ENCODE measurements around the gene FATE1.
"Not testable (repeated sequence)": the region's sequence is repeated elsewhere in the genome, so short reads cannot be mapped to it uniquely, and the experiment has no call there.

FATE1 gene, protein sequence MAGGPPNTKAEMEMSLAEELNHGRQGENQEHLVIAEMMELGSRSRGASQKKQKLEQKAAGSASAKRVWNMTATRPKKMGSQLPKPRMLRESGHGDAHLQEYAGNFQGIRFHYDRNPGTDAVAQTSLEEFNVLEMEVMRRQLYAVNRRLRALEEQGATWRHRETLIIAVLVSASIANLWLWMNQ

DNA sequence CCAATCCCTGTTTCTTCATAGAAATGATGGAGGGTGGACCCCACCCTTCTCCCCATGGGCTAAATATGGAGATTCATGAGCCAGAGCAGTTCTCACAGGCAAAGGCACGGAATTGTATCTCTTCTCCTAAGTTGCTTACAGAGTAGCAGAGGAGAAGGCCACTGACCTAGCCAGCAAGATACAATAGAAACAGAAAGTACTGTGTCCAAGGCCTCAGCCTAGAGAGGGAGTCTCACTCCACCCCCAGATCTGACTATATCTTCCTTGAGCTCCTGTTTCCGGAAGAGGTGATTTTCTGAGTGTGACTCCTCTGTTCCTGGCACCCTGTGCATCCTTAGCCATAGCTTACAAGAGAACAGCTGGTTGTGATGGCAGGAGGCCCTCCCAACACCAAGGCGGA, at the start of gene FATE1:
Gene FATE1 (plus strand): TSS at position 284 of the 400 bp plus-strand sequence. CDS start 85 bp downstream, at position 369.
- no peak for DNase-seq

DNA sequence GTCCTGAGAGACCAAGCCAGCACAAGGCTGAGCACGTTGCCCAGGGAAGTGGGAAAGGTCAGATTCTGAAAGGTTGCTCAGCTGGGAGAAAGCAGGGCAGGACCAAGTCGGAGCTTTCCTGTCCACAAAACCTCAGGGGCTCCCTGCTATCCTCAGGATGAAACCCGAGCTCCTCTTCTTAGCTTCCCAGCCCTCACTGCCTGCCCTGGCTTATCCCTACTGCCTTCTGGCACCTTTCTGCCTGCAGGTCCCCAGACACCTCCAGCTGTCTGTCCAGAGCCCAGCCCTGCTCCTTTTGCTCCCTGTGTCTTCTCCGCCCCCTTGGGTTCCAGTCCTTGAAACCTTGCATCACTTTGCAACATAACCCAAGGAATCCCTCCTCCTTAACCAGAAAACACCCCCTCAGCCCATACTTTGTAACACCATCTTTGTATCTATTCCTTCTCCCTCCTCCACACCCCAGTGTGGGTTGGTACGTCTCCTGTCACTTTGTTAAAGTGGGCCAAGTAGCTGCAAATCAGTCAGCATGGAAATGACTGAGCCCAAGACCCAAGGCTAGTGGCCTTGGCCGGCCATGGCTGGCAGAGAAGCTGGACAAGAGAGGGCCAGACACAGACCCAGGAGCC, 40.6 kb upstream of the FATE1 start:
- no peak for DNase-seq

DNA sequence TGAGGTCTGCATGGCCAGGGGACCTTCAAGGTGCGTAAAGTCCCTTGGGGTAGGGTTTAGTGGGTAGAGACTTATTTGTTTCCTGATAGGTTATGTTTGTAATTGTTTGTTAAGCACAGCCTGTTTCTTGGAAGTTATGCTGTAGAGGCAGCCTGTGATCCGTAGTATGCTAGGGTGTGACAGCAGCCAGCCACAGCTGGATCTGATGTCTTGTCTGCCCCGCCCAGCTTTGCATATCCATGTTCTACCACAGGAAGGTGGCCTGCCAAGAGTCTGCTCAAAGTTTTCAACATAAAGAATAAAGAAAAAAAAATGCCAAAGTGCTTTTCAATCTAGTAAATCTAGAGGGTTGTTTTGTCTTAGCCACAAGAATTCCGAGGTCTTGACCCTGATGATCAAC, 39.6 kb upstream of the FATE1 start:
- DNase-seq = no peak

DNA sequence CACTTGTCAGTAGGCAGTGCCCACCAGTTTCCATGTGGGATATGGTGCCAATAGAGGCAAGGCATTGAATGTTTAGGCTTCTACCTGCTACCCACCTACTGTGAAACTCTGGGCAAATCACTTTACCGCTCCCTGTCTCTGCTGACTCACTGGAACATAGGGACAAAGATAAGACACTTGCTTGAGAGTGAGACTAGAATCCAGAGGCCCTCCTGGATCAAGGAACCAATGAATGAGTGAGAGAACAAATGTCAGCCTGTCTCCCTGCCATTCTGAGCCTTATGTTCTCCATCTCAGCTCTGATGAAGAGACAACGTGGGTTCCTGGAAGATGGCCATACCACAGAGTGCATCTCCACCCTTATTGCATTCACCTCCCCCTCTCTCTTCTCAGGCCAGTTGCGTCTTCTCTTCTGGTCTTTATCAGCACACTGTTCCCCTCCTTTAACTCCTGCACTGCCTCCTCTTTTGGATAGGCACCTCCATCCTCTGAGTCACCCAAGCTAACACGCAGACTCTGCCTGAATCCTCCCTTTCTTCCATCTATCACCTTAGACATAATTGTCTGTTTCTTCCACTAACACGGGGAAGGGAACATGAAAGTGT, 35.9 kb upstream of the FATE1 start:
- no peak for DNase-seq

DNA sequence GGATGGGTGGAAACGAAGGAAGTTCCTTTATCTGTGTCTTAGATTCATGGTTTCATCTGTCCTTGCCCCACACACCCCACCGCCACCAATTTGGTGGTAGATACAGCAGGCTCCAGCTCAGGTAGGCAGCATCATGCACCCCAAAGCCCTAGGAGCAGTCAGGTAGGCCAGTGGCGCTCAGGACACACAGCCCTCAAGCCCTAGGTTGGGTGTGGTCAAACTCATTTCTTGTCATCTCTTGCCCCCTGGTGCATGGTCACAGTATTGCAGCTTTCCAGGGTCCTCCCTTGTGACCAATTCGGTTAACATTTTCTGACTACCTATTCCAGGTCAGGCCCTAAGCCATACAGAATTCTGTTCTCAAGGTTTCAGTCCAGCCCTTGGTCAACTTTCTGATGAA, 35.0 kb upstream of the FATE1 start:
- peak; percentile 77 for DNase-seq

DNA sequence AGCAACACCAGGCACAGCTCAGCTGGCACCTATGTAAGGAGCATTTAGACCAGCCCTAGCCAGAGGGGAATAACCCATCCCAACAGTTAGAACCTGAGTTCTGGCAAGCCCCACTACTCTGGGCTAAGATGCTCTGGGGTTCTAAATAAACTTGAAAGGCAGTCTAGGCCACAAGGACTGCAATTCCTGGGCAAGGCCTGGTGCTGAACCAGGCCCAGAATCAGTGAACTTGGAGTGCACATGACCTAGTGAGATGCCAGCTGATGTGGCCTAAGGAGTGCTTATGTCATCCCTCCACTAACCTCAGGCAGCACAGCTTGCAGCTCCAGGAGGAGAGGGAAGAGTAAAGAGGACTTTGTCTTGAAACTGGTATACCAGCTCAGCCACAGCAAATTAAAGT, 28.2 kb upstream of the FATE1 start:
- no peak for DNase-seq

DNA sequence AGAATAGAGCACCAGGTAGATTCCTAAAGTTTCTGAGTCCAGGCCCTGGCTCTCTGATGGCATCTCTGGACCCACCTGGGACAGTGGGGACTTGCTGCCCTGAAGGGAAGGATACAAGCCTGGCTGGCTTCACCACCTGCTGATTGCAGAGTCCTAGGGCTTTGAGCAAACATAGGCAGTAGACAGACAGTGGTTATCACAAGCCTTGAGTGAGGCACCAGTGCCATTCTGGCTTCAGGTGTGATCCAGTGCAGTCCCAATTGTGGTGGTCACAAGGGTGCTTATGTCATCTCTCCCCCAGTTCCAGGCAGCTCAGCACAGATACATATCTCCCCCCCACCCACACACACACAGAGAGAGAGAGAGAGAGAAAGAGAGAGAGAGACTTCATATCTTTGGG, 27.1 kb upstream of the FATE1 start:
- no peak for DNase-seq

DNA sequence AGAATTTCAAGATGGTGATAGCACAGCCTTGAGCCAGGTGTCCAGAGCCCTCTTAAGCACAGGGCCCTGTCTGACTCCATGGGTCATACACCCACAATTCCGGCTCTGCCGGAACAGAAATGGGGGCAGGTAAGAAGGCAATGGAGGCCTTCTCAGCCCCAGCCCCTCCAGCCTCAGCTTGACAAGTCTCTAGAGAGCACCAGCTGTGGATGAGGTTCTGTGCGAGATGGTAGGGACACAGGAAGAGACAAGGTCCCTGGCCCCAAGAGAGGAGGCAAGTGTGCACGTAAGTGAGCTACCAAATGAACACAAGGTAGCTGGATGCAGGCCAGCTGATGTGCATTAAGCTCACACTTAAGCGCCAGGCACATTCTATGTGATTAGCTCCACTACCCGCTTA, 23.0 kb upstream of the FATE1 start:
- DNase-seq = no peak

DNA sequence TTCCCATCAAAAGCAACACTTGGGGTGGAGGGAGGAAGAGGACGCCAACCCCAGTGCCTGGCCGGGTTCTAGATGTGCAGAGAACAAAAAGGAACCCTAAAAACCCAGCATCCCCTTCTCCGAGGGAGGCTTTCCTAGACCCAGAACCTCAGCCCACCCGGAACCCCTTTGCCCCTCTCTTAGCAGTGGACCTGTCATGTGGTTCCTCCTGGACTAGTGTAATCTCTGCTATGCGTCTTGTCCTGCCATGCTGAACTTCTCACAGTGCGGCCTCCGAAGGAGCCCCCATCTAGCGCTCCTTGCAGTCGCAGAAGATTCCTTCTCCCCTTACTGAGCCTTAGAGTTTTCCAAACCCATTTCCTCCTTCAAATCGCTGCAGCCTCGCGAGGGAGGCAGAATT, 21.7 kb upstream of the FATE1 start:
- DNase-seq = no peak

DNA sequence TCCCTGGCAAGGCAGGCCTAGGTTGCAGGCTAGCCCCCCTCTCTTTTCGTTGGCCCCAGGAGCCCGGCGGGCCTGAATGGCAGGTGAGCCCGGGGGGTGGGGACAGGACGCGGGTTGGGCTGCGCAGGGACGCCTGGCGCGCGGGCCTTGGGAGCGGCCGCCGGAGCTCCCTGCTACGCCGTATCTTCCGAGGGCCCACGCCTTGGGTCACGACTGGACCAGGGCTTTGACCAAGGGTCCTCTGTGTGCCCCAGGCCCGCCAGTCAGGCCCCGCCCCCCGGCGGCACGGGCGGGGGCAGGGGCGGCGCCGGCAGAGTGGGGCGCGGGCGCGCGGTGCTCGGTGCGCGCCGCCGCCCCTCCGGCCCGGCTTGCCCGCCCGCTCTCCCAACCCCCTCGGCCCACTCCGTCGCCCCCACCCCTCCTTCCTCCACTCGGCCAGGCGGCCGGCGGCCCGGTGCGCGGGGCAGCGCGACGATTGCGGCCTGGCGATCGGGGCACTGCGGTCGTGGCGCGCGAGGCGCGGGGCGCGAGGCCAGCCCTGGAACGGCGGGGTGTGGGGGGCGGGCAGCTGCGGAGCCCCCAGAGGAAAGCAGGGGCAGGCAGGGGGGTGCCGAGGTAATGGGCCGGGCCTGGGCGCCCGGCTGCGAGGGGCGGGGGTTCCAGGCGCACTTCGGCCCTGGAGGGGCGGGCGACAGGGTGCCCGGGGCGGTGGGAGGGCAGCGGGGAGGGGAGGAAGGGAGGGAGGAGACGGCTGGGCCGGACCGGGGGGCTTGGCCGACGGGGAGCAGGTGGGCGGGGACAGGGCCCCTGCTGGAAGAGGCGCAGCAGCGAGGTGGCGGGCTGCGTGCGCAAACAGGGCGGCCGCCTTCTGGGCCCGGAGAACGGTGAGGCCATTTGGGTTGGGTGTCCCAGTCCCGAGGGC, 20.9 kb upstream of the FATE1 start, which contains the start of gene PRRG3:
Gene PRRG3 (plus strand): TSS at position 798 of the 922 bp plus-strand sequence. CDS start 3,357 bp downstream, outside the sequence.
- DNase-seq = no peak

DNA sequence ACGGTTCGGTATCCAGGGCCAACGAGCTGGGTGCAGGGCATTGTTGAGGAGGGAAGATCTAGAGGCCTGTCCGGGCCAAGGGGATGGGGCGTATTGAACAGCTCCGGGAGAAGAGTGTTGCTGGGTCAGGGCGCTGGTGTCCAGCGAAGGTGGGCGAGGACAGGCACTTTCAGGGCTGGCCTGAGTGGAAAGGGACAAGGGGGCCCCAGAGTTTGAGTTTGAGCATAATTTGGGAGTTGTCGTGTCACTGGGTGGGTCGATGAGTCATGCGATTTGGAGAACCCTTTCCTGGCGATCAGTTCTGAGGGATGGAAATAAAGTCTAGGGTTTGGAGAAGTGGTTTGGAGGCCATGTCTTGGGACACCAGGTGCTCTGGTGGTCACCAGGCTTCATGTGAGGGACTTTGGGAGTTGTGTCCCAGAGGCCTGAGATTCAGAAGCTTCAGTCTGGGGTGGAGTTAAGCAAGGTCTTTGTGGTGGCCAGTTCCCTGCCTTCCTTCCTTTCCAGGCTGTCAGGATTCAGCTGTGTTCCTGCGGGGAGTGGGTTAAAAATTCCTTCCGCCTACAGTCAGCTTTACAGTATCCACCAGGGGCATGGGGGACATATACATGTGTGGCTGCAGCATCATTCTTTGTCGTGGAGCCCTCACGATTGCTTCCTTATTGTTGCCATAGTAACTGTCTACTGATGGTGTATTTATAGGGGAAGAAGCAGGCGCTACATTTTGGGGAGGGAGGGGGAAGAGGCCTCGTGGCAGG, 20.1 kb upstream of the FATE1 start:
- DNase-seq = no peak

DNA sequence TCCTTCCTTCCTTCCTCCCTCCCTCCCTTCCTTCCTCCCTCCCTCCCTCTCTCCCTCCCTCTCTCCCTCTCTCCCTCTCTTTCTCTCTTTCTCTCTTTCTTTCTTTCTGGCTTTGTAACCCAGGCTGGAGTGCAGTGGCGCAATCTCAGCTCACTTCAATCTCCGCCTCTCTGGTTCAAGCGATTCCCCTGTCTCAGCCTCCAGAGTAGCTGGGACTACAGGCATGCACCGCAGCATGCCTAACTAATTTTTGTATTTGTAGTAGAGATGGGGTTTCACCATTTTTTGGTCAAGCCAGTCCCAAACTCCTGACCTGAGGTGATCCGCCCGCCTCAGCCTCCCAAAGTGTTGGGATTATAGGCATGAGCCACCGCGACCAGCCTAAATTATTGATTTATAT, 18.8 kb upstream of the FATE1 start:
- DNase-seq = not testable (repeated sequence)

DNA sequence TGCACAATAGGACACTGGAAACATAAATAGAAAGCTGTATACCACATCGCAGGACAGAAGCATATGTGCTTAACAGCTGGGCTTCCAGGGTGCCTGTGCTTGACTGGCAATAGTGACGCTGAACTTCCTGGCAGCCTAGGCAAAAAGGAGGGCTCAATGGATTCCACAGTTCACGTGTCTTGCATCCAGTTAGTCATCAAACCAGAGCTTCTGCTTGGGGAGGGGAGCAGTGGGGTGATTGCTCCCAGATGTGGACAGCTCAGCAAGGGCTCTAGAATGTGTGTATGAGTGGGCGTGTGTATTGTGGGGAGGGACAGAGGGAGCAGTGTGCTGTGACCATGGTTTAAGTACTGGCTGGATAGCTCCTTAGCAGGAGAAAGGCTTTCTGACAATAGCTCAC, 18.3 kb upstream of the FATE1 start:
- no peak for DNase-seq

DNA sequence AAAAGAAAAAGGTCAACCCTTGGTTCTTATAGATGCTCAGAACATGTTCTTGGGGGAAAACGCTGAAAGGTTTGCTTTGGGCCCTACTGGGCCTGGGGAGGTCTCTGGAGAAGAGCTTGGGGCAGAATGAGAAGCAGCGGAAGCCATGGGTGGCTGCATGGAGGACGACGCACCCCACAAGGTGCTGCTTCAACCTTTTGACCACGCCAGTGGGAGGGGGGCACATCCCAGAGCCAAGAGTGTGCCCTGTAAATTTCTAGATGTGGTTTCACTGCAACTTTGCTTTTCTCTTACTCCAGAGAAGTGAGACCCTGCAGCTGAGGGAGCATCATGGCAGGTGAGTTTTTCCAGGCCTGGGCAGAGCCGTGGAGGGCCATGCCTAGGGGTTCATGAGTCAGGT, 17.4 kb upstream of the FATE1 start:
- DNase-seq = no peak

DNA sequence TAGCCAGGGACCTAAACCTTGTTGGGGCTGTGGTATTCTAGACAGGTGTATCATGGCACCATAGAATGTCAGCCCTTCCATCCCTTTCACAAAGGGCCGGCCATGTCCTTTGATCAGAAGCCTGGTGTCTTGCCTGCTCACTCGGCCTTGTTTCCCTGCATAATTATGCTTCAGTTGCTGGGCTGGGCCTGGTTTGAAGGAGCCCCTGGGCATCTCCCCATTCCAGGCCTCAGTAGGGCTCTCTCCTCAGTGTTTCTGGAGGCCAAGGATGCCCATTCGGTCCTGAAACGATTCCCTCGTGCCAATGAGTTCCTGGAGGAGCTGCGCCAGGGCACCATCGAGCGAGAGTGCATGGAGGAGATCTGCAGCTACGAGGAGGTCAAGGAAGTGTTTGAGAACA, 16.1 kb upstream of the FATE1 start:
- DNase-seq = no peak

DNA sequence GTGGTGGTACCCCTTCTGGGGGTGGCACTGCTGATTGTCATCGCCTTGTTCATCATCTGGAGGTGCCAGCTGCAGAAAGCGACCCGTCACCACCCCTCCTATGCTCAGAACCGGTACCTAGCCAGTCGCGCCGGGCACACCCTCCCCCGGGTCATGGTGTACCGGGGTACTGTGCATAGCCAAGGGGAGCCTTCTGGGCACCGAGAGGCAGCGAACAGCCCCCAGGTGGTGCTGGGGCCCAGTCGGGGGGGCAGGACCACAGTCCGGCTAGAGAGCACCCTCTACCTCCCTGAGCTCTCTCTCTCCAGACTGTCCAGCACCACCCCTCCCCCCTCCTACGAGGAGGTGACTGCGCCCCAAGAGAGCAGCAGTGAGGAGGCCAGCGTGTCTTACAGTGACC, 15.3 kb upstream of the FATE1 start:
- DNase-seq = no peak

DNA sequence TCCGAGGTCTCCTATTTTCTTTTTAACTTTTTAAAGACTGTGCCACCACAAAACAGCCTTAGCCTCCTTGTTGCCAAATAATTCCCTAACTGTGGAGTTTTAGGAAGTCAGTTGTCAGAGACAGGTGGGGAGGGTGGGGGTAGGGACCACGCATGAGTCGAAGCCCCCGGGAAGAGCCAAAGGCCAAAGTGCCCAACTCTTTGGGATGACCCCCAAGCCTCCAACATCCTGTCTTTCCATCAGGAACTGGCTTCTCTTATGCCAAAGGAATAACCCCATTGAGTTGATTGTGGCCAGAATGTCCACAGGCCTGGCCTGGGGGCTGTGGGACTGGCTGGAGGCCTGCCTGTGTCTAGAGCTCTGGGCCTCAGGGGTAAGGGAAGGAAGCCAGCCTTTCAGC, 14.8 kb upstream of the FATE1 start:
- no peak for DNase-seq

DNA sequence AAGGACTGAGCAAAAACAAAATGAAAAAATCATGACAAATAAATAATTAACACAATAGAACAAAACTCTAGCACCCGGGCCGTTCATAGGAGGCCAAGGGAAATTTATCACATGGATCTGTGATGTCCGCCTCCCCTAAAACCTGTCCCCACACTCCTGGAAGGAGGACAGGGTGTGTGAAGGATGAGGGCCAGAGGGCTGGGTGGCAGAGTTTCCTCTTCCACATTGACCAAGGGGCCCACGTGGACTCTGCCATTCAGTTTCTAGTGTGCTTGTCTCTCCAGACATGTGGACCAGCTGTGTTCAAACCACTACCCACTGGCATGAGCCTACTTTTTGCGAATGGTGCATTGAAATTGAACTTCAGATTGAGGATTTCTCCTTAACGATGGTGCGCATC, 14.3 kb upstream of the FATE1 start:
- DNase-seq = no peak

DNA sequence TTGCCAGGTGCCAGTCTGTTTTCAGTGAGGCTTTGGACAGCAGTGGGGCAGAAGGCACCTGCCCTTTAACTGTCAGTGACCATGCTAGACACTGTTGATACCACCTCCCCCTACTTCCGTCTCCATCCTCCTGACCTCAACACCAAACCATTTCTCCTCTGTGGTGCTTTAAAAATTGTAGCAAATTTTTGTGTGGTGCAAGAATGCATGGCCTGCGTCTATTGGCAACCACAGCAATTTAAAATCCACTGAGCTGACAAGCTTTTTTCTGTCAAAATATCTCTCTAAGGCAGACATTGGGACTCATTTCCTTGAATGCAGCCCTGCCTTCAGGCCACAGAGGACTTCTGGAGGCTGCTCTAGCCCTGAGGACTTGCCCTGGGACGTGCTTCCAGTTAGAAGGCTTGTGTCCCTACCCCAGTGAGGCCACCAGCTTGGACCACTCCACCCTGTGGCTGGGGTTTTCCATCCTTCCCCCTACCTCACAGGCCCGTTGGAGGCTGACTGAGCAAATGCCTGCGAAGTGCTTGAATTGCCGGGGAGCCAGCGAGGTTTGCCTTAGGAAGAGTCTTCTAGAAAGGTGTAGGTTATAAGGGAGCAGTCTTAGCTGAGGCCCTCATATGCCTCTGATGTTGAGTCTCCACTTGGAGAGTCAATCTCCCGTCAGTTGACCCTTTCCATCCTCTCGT, 13.7 kb upstream of the FATE1 start:
- DNase-seq = no peak

DNA sequence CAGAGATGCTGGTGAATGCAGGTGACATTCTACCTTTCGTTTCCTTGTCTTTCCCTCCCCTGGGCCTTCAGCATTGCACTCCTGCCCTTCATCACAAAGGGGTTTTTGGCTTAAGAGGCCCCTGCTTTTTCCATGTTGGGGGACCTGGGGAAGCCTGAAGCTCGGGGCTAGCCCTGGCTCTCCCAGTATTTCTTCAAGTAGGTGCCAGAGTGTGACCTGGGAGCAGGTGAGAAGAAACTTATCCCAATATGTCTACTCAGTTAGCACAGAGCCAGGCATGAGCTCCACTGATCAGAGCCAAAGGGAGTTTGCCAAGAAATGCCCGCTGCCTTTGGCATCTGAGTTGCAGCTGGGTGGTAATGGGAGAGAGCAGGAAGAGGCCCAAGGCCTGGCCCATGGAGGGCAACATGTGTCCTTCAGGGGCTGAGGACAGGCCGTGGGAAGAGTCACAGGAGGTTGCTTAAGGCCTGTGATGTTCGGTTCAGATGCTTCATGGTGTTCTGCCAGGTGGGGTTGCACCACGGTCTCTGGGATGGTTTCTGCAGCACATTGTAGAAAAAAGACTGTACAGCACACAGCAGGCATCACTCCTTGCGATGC, 13.0 kb upstream of the FATE1 start:
- DNase-seq = no peak

DNA sequence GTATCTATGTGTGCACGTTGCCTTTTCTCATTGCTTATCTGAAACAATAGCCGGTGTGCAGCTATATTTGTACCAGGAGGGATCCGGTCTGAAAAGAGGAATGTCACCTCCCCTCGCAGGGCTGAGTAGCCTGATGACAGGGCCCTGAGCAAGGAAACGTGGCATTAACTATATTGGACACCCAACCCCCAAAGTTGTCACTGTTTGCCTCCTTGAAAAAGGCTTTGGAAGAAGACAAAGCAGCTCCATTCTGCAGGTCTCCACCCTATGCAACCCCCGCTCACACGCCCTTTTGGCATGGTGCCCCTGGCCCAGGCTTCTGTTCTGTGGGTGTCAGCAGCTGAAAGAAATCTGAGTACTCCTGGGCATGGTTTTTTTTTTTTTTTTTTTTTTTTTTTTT, 12.3 kb upstream of the FATE1 start:
- no peak for DNase-seq
